HK-2 (cell line): ENCODE data around the gene FRMD4A.
A peak's percentile ranks its signal among the peaks of the same experiment; 100 is the strongest.
"Not testable (repeated sequence)": the region's sequence is repeated elsewhere in the genome, so short reads cannot be mapped to it uniquely, and the experiment has no call there.

Source experiments
- DNase-seq: peaks from one replicate; pipeline ENCODE4 v3.0.0-alpha.2; 2018; ENCODE audit not compliant: unreplicated experiment

Gene FRMD4A

DNA sequence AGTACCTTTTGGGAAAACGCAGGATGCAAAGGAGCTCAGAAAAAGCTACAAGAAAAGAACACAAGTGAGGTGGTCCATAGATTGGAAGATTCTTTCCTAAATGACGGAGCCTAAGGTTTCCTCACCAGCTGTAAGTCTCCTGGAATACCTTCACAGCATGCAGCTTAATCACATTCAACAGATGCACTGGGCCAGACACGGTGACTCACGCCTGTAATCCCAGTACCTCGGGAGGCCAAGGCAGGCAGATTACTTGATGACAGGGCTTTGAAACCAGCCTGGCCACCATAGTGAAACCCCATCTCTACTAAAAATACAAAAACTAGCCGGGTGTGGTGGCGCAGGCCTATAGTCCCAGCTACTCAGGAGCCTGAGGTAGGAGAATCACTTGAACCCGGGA lies 228.7 kb downstream of the FRMD4A start:
- no peak for DNase-seq

DNA sequence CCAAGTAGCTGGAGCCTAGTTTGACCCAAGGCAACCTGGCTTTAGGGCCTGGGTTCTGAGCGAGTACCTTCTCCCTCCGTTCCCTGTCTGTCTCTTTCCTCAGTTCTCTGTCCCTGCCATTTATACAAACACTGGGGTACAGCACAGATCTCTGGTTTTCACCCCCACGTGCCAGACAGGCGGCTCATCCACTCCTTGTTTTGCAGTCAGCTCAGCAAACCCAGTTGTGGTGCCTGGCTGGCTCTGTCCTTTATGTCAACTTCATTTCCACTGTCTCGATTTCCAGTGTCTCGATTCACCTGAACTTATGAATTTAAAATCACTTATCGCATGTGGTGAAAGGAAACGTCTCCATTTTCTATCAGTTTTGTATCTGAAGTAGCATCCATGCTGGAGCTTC lies 230.8 kb downstream of the FRMD4A start:
- DNase-seq, result no peak

GRCh38 chr10:14093730-14094484 lies 236.8 kb downstream of the FRMD4A start:
- no peak for DNase-seq

DNA sequence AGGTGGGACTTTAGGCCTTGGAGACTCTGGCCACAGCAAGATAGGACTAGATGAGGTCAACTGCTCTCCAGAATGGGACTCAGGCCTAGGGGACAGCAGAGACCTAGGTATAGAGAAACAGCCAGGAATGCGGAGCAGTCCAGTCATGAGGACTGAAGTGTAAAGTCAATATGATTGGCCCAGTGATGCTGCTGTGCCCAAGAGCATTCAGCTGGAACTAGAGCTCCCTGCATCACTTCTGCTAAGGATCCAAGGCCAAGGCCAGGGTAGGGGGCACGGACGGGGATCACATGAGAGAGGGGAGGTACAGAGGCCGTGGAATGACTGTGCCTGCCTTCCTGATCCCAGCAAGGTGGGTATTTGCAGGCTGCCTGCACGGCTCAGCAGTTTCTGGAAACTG lies 237.9 kb downstream of the FRMD4A start:
- no peak for DNase-seq

GRCh38 chr10:14089556-14090292 lies 241.0 kb downstream of the FRMD4A start:
- no peak for DNase-seq

DNA sequence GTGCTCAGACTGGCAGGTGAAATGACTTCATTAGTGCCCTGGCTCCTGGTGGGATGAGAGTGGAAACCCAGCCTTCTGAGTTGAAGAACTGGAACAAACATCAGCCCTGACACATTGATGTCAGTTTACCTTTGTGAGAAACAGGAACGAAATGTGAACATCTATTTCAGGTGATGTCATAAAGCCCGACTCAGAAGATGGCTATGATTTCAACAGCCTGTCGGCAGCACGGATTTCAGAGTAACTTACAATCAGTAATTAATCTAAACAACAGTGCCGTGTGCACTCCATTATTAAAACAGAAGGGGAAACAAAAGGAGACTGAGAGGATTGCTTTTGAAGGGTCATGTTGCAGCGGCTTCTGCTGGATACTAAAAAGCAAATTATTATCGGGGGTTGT lies 243.2 kb downstream of the FRMD4A start:
- DNase-seq, result no peak

GRCh38 chr10:14086596-14086995 lies 244.1 kb downstream of the FRMD4A start:
- DNase-seq, result no peak

DNA sequence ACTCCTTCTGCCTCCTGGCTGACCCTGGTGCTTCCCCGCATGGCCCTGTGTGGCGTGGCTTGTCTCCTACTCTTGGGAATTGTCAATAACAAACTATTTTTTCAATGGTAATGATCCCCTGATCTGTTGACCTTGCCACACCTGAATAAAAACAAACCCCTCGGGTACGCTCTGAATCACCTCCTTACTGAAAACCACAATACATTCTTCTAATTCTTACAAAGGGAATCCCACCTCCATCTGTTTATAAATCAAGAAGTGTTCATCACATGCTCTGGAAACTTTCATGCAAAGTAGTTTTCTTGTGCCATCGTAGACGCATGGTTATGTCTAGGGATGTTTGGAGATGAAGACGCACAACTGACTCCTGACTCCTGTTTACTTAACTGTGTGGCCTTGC lies 245.8 kb downstream of the FRMD4A start:
- peak; percentile 10 for DNase-seq

DNA sequence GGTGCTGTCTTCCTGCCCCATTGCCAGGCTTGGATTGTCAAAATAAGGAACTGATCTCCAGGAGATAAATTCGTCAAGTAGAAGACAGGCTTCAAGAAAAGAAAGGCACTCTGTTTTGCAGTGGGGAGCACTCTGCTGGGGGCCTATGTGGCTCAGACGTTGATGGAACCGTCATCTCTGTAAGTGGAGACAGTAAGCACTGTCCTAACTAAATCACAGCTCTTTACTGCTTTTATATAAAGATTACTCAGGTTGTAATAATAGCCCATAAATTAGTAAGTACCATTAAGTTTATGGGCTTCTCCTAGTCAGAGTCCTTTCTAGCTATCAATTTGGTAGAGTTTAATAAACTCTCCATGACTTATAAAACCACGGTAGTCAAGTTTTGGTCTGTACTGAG lies 249.9 kb downstream of the FRMD4A start:
- no peak for DNase-seq

- no peak for DNase-seq
Observed at GRCh38 chr10:14077430-14077829, 253.3 kb downstream of the FRMD4A start.

- peak; percentile 69 for DNase-seq
Observed at GRCh38 chr10:14074062-14074884, 256.5 kb downstream of the FRMD4A start.

- no peak for DNase-seq
Observed at GRCh38 chr10:14072541-14072940, 258.2 kb downstream of the FRMD4A start.

- DNase-seq, result no peak
Observed at GRCh38 chr10:14071956-14072355, 258.8 kb downstream of the FRMD4A start.

DNA sequence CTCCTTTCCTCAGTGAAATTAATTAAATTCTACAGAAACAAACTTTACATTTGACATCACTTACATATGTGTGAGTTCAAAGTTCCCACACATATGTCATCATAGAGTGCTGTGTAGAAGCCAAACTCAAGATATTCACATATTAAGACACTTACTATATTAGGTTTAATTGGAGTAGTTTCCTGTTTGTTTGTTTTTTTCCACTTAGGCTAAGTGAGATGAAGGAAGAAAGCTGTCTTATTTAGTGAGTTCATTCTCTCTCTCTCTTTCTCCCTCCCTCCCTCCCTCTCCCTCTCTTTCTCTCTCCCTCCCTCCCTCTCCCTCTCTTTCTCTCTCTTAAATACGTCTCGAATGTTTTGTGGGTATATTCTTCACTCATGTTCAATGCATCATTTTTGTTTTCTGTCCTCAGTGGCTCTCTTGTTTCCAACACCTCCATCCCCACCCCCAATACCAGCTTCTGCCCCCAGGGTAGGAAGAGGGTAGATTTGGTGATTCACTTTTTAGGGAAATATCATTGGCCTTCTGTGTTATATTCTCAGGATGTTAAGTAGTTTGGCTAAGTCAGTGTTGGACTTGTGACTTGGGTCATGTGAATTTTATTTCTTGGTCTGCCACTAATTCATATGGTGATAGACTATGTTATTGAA lies 262.0 kb downstream of the FRMD4A start:
- no peak for DNase-seq

DNA sequence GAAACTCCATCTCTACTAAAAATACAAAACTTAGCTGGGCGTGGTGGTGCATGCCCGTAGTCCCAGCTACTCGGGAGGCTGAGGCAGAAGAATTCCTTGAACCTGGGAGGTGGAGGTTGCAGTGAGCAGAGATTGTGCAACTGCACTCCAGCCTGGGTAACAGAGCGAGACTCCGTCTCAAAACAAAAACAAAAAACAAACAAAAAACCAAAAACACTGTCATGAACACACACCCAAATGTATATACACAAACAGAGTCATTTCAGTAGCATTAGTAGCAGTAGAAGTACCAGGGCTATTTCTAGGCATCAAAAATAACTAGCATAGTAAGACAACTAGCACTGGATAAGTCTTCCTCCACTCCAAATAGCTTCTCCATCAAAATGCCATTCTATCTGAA lies 263.1 kb downstream of the FRMD4A start:
- not testable (repeated sequence) for DNase-seq

GRCh38 chr10:14066106-14066505 lies 264.6 kb downstream of the FRMD4A start:
- DNase-seq, result no peak

- DNase-seq, result no peak
Observed at GRCh38 chr10:14063531-14064285, 267.0 kb downstream of the FRMD4A start.

GRCh38 chr10:14062528-14063260 lies 268.0 kb downstream of the FRMD4A start:
- DNase-seq, result no peak

GRCh38 chr10:14060320-14061070 lies 270.2 kb downstream of the FRMD4A start:
- no peak for DNase-seq
